NOMO-1 (cell line): ENCODE results near the gene ZIM2.

Experiments used
- DNase-seq, 2 experiments: peaks; one replicate each; lab custom pipeline; 2025; ENCODE audit not compliant: unreplicated experiment in 2 of 2; lab: John Stamatoyannopoulos, UW

Gene ZIM2

DNA sequence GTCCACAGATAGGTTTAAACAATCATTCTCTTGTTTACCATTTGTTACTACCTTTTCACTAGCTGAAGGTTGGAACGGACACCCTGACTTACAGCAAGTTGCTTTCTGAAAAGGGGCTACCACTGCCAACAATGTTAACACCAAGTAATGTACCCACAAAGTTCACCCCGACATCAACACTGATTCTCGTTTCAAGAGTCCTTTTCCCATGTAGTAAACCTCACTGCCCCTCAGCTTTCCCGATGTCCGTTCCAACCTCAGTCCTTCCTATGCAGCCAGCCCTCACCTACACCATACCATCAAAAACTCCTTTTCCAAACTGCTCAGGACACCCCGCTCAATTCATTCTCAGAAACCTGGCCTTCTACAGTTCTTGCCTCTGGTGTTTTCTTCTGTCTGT lies 29.0 kb downstream of the ZIM2 start:
- DNase-seq: no peak

DNA sequence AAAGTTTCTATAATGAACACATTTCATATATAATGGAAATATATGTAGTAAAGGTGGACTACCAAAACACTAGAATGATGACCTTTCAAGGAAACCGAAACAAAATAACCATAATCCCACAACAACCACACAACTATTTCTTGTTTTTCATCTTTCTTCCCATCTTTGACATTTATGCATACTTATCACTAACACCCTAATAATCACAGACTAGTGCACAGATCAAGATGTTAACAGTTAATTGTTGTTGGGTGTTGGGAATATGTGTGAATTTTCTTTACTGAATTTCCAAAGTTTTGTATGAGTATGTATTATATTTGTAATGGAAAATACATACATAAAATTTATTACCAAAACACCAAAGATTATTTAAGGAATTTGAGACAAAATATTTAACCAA lies 30.3 kb downstream of the ZIM2 start:
- no peak for DNase-seq

DNA sequence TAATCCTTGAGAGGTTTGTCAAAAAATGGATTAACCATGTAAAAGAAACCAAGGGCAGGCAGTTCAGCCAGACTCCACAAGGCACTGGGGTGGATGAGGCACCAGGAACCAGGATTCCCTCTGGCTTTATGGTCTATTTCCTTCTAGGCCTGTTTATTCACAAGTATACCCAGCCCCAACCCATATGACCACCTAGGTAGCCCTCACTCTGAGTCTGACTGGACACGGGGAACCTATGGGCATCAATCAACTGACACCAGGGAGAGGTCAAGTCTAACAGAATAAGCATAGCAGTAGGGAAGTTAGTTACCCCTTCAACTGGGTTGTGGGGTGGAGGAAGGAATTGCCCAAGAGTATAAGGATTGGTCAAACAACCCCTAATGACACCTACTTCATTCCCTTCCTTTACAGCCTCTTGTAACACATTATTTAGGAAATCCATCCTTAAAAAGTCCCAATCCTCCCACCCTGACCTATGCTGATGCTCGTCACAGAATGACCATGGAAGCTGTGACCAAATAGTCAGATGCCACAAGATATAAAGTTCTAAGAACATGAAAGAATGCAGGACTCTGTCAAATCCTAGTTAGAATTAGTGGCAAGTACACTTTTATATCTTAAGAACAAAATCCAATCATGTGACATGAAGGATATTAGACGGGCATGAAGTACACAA lies 31.7 kb downstream of the ZIM2 start:
- no peak for DNase-seq

DNA sequence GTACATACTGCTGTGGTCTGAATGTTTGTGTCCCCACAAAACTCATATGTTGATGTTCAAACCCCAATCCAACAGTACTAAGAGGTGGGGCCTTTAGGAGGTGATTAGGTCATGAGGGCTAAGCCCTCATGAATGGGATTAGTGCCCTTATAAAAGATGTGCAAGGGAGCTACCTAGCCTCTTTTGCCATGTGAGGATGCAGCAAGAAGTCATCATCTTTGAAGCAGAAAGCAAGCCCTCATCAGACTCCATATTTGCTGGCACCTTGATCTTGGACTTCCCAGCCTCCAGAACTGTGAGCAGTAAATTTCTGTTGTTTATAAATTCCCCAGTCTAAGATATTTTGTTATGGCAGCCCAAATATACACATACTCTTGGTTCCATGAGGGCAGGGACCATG lies 33.9 kb downstream of the ZIM2 start:
- DNase-seq: no peak

DNA sequence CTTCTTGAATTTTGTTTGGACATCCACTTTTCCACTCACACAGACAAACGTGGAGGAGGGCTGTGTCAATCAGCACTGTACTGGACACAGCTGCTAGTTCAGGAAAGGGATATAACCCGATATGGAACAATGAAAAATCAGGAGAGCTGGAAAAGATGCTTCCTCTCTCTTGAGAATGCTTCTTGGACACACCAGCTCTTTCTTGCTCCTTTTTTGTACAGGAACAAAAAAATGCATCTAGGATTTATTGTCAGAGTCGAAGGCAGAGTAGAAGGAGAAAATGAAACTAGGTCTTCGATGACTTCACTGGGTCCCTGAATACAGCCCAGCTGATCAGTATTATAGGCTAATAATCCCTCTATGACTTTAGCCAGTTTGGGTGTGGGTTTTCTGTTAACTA lies 62.2 kb downstream of the ZIM2 start:
- no peak for DNase-seq

DNA sequence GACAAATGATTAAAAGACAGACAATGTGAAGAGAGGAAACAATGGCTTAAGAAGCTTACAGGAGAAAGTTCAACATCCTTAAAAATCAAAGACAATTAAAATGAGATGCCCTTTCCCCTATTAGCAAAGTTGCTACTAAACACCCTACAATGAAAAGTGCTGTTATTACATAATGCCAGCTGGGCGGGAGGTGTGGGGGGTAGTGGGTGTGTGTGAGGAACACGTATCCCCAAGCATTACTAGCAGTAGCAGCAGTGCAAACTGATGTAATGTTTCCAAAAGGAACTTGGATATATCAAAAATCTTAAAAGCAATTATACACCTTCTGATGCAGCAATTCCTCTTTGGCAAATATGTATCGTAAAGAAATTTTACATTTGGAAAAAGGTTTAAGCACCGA lies 70.9 kb downstream of the ZIM2 start:
- no peak for DNase-seq

DNA sequence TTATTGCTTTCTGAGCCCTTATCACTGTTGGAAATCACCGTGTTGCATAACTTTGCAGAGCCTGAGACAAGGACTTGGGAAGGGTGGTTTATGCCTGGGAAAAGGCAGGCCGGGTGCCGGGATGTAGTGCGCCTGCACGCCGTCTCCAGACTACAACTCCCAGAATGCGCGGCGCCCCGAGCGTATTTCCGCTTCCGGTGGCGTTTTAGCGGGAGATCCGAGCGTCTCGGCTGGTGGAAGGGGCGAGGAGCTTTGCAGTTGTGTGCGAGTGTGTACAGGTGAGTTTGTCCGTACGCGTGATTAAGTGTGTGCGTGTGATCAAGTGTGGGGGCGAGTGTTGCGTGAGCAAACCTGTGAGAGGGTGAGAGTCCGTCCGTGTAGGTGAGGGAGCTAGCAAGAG lies 75.4 kb downstream of the ZIM2 start:
- DNase-seq: no peak

DNA sequence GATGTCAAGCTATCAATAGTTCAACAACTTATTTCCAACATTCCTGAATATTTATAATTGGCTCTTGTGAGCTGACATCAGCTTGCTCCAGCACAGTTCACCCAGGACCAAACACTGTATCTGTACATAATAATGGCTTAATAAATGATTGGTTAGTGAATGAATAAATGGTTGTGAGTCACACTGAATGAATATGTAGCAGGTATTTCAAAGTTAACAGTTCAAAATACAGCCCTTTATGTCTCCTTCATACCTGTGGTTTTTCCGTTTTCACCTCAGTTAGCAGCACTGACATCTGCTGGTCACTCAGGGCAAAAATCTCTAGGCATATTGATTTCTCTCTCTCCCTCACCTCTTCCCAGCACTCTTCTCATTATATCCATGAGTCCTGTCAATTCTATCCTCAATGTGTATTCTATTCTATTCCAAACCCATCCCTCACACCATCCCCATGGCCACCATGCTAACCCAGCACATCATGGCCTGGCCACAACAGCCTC lies 76.3 kb downstream of the ZIM2 start:
- no peak for DNase-seq

DNA sequence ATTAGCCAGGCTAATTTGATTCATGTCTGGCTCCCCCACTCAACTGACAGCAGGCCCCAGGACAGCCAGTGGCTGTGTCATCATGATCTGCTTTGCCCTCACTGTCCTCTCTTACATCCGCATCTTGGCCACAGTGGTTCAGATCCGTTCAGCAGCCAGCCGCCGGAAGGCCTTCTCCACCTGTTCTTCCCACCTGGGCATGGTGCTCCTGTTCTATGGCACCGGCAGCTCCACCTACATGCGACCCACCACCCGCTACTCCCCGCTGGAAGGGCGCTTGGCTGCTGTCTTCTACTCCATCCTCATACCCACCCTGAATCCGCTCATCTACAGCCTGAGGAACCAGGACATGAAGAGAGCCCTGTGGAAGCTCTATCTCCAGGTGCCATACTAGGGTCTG lies 79.7 kb downstream of the ZIM2 start:
- no peak for DNase-seq

DNA sequence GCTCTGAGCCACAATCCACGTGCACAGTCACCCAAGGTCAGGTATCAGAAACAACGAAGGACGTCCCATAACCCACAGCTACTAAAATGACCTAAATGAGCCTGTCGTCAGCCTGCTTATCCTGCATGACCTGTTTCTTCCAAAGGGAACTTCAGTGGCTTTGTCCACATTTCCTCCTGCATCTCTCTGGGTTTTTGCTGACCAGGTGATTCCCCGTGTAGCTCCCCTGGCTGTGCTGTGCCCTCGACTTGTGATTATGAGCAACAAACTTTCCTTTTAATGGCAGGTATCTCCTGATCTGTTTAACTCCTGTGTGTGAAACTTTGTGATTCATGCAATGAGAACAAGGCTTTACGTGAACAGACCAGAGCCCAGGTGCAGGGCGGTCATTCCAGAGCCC lies 81.0 kb downstream of the ZIM2 start:
- no peak for DNase-seq

DNA sequence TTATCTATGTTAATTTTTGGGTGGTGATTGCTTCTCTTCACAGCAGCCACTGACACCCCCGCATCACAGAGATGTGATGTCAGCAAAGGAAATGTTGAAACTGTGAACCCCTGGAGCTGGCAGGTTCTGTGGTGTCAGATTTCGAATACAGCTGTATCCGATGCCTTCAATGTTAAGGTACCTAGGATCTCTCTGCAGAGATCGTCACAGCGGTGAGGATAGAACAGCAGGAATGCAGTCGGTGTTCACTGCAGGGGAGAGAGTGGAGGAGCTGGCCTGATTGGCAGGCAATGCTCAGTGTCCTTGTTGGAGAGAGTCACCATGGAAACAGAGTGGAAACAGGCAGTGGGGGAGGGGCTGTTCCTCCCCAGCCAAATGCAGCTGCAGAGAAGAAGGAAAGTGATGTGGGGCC lies 89.4 kb downstream of the ZIM2 start:
- no peak for DNase-seq

DNA sequence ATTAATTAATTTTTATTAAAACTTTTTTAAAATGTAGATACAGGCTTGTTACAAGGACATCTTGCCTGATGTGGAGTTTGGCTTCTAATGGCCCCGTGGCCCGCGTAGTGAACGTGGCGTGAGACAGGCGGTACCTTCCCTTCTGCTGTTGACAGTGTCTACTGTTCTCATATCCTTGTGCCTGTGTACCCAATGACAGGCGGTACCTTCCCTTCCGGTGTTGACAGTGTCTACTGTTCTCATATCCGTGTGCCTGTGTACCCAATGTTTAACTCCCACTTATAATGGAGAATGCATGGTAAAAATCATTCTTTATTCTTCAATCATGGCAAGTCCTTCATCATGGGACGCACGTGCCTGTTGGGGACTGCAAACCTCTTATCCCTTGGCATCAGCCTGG lies 89.9 kb downstream of the ZIM2 start:
- DNase-seq: no peak

DNA sequence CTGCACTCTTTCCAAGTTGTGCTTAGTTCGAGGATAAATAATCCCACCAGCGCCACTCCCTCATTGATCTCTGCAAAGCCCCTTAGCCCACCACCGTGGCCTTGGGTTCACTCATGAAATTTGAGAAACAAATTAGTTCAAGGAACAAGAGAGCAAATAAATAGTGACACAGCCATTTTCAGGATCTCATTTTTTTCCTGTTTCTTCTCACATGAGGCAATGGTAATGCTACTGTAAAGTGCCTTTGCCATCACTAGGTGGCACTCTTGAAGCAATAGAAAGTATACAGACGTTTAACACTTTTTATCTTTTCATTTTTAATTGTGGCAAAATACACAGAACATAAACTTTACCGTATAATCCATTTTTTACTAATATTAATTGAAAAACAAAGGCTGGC lies 92.1 kb downstream of the ZIM2 start:
- no peak for DNase-seq

DNA sequence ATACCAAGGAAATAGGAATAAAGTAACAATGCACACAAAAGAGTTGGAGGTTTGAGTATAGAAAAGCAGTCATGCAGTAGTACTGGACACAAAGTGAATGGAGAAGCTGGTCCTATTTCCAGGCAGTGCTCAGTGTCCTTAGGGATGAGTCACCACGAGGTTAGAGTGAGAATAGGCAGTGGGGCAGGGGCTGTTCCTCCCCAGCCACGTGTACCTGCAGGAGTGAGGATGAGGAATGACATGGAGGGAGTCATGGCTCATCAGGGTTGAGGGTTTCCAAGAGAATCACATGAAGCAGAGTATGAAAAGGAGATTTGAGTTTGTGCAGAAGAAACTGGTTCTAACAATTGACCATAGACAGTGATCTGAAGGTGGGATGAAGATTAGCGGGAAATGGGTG lies 94.2 kb downstream of the ZIM2 start:
- no peak for DNase-seq

DNA sequence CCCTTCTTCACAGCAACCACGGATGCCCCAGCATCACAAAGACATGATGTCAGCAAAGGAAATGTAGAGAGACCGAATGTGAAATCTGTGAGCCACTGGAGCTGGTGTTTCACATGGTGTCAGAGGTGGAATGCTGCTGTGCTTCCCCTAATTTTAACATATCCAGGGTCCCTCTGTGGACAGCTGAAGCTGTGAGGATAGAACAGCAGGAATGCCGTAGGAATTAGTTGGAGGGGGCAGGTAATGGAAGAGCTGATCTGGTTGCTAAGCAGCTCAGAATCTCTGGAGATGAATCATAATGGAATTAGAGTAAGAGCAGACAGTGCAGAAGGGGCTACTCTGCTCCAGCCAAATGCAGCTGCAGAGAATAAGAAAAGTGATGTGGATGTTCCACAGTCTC lies 100.0 kb downstream of the ZIM2 start:
- DNase-seq: no peak

DNA sequence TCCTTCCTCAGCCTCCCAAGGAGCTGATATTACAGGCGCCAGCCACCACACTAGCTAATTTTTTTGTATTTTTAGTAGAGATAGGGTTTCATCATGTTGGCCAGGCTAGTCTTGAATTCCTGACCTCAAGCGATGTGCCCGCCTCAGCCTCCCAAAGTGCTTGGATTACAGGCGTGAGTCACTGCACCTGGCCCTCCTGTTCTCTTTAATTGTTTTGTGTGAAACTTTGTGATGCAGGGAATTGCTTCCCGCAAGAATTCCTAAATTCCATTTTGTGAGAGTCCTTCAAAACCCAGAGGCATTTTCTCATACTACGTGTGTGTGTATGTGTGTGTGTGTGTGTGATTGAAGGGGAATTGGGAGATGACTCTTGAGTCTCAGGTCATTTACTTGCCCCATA lies 104.0 kb downstream of the ZIM2 start:
- DNase-seq: no peak

DNA sequence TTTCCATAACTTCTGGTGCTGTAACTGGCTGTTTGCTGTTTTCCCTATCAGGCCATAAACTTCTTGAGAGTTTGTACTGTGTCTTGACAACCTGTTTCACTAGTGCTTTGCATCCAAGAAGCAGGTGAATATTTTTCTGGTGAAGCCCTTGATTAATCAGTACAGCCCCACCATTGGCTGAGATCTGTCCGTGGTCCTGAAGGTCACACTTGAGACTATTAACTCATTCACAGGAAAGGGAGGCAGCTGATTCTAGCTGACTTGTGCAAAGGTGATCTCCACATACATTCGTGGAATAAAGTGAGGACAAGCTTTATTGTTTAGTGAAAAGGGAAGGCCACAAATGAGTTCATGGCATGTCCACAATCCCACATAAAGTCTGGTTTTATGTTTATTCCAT lies 107.5 kb downstream of the ZIM2 start:
- DNase-seq: no peak

DNA sequence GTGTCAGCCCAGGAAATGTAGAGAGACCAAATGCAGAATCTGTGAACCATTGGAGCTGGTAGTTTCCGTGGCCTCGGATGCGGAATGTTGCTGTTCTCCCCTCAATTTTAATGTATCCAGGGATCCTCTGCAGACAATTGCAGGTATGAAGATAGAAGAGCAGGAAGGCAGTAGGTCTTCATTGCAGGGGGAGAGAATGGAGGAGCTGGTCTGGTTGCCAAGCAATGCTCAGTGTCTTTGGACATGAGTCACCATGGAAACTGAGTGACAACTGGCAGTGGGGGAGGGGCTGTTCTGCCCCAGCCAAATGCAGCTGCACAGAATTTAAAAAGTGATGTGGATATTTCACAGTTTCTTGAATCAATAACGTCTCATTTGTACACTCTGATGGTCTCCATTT lies 112.8 kb downstream of the ZIM2 start:
- no peak for DNase-seq

DNA sequence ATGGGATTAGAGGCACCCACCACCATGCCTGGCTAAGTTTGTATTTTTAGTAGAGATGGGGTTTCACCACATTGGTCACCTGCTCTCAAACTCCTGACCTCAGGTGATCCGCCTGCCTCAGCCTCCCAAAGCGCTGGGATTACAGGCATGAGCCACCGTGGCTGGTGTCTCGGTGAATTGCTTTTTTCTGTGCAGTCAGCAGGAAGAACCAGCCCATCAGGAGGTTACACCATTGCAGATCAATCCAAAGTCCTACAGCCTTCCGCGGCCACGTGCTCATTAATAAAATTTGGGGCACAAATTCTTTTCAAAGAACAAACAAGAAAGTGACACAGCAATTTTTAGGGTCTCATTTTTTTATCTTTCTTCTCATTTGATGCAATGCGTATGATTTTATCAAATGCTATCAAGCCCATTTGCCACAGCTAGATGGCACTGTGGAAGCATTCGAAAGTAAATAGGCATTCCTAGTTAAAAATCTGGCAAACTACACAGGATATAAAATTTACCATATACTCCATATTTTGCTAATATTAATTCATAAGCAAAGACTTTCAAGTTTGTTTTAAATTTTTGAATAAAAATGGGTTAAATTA lies 114.6 kb downstream of the ZIM2 start:
- DNase-seq: no peak
